CD4-positive, CD25-positive, alpha-beta regulatory T cell (primary cell): ENCODE measurements around the gene SH3BP1. TPM values are rescaled to one million over a fixed set of nuclear protein-coding genes. Genes with fewer than 3 reads are reported as not detected.

Experiments
- ATAC-seq, 2 donors: fragments of 150-1000 bp; cut with Tn5 transposase; one replicate each; pipeline ENCODE4 v1.10.0; 2021; ENCODE audit warnings: low read depth in 2 of 2, moderate number of reproducible peaks in 2 of 2, moderate library complexity in 1 of 2
- DNase-seq, 3 donors: peaks; one replicate each; pipeline versions ENCODE4 v3.0.0 to v3.0.0-alpha.2; 2012 to 2022; ENCODE audit warnings: mixed read lengths in 1 of 3
- H3K27ac ChIP-seq: one replicate; pipeline ENCODE4 v1.7.0; 2013; ENCODE audit warnings: mild to moderate bottlenecking, low read length; ENCODE audit not compliant: insufficient read depth, poor library complexity, severe bottlenecking
- H3K27me3 ChIP-seq: one replicate; pipeline ENCODE4 v1.7.0; 2013; ENCODE audit warnings: low read length; ENCODE audit not compliant: control insufficient read depth, insufficient read depth
- H3K36me3 ChIP-seq: one replicate; pipeline ENCODE4 v1.7.0; 2013; ENCODE audit warnings: mild to moderate bottlenecking, low read length, moderate library complexity; ENCODE audit not compliant: control insufficient read depth, insufficient read depth
- H3K4me1 ChIP-seq: 2 replicates; pipeline ENCODE4 v1.7.0; 2013; ENCODE audit warnings: mild to moderate bottlenecking, low read length; ENCODE audit not compliant: insufficient read depth, control insufficient read depth, poor library complexity, severe bottlenecking
- H3K4me3 ChIP-seq: one replicate; pipeline ENCODE4 v1.7.0; 2013; ENCODE audit warnings: low read depth, mild to moderate bottlenecking, low read length, moderate library complexity
- H3K9me3 ChIP-seq, 2 experiments: 1 replicate in 1 of 2; 2 replicates in 1 of 2; pipeline ENCODE4 v1.7.0; 2013; ENCODE audit warnings: low read length in 2 of 2, mild to moderate bottlenecking in 1 of 2, moderate library complexity in 1 of 2; ENCODE audit not compliant: control insufficient read depth in 2 of 2
- H3K27ac Mint-ChIP-seq, 3 donors: one replicate each; pipeline ENCODE4 v1.8.0; 2020 to 2022; ENCODE audit warnings: mild to moderate bottlenecking in 3 of 3, mixed read lengths in 3 of 3, moderate library complexity in 2 of 3
- H3K27me3 Mint-ChIP-seq: one replicate; pipeline ENCODE4 v1.8.0; 2022; ENCODE audit warnings: mild to moderate bottlenecking, mixed read lengths
- H3K36me3 Mint-ChIP-seq: one replicate; pipeline ENCODE4 v1.8.0; 2020; ENCODE audit warnings: mixed read lengths
- H3K4me1 Mint-ChIP-seq, 4 donors: one replicate each; pipeline ENCODE4 v1.8.0; 2020 to 2022; ENCODE audit warnings: mixed read lengths in 4 of 4, mild to moderate bottlenecking in 1 of 4
- H3K4me3 Mint-ChIP-seq, 4 donors: one replicate each; pipeline ENCODE4 v1.8.0; 2020 to 2022; ENCODE audit warnings: mild to moderate bottlenecking in 4 of 4, mixed read lengths in 4 of 4, moderate library complexity in 3 of 4
- H3K9me3 Mint-ChIP-seq, 7 donors: one replicate each; pipeline ENCODE4 v1.8.0; 2020 to 2022; ENCODE audit warnings: mixed read lengths in 7 of 7, mild to moderate bottlenecking in 3 of 7, moderate library complexity in 2 of 7
- polyA plus RNA-seq, 4 donors: library from polyadenylated mRNA; unstranded; fragments of 300-500 nt; fragmentation: Illumina TruSeq; gene quantifications; one replicate each; pipeline ENCODE4 v1.2.3, GENCODE V29; 2021
- total RNA-seq: library from RNA; stranded (reverse); gene quantifications from one replicate; pipeline ENCODE4 v1.2.3, GENCODE V29; 2022

SH3BP1 gene
- total and polyA plus RNA-seq, 5 donors from 2014 or later, result 10.1 to 126 (median 17.2) TPM

DNA sequence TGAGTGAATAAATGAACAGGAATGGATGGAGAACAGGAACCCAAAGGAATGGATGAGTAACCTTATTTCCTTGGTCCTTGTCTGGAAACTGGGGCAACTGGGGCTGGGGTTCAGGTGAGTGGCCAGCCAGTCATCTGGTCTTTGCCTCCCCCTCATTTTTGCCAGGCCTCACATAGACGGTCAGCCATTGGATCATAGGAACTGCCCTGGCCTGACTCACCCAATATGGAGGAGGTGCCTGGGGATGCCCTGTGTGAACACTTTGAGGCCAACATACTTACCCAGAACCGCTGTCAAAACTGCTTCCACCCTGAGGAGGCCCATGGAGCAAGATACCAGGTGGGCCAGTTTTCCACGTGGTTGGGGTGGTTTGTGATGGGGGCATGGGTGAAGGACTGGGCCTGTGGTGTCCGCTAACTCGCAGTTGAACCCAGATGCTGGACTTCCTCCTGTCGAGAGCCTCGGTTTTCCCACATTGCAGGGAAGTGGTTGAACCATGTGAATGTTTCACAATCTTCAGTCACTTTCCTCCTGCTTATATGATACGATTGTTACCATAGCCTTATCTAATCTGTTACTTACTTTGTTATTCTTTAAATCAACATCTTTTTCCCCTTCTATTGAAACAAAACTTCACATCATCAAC is 61.8 kb downstream of the SH3BP1 start:
- H3K4me3 ChIP-seq, result no peak overlapping the region
- H3K27ac ChIP-seq, result no peak overlapping the region
- no peaks in the 10 kb centered on the region for H3K9me3 Mint-ChIP-seq
- no peaks in the 10 kb centered on the region for H3K27me3 ChIP-seq
- peaks cover 0 to 9% (median 3%) of the 10 kb centered on the region in 4 donors for H3K4me1 Mint-ChIP-seq
- H3K9me3 ChIP-seq, result no peaks in the 10 kb centered on the region
- H3K27me3 Mint-ChIP-seq, result no peaks in the 10 kb centered on the region
- peaks cover 18% of the 10 kb centered on the region for H3K36me3 Mint-ChIP-seq
- DNase-seq (no peak), ATAC-seq (no peak)
- H3K36me3 ChIP-seq, result no peaks in the 10 kb centered on the region
- no peaks in the 10 kb centered on the region for H3K4me1 ChIP-seq
- H3K4me3 Mint-ChIP-seq, result no peak overlapping the region
- H3K27ac Mint-ChIP-seq, result no peak overlapping the region

DNA sequence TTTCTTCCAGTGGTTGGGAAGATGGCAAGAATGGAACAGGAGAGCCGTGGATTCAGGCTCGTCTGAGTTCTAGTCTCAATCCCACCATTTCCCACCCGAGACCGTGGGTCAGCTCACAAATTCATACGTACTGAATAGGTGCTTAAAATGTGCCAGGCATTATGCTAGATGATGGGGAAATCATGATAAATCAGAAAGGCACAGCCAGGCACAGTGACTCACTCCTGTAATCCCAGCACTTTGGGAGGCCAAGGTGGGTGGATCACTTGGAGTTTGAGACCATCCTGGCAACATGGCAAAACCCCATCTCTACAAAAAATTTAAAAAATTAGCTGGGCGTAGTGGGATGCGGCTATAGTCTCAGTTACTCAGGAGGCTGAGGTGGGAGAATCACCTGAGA is 64.4 kb downstream of the SH3BP1 start:
- Mint-ChIP-seq H3K36me3 (peaks cover 20% of the 10 kb centered on the region), H3K4me1 (no peaks in the 10 kb centered on the region), H3K27ac (no peak overlapping the region)

DNA sequence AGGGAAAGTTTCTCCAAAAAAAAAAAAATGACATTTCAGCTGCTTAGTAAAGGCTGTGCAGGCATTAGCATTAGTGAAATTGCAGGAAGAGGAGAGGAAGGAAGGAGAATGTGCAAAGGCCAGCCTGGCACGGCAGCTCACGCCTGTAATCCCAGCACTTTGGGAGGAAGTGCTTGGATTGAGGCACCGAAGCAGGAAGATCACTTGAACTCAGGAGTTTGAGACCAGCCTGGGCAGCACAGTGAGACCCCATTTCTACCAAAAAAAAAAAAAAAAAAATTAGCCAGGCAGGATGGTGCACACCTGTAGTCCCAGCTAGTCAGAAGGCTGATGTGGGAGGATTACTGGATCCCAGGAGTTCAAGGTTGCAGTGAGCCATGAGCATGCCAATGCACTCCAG is 65.2 kb downstream of the SH3BP1 start:
- Mint-ChIP-seq H3K36me3 (peaks cover 21% of the 10 kb centered on the region), H3K27me3 (no peaks in the 10 kb centered on the region), H3K9me3 (no peaks in the 10 kb centered on the region), H3K4me1 (no peaks in the 10 kb centered on the region), H3K27ac (peak overlapping the region in 1 of 3 donors; percentile 5), H3K4me3 (no peak overlapping the region)
- ATAC-seq (no peak), DNase-seq (no peak)
- Histone ChIP-seq H3K27ac (no peak overlapping the region), H3K4me1 (no peaks in the 10 kb centered on the region), H3K27me3 (no peaks in the 10 kb centered on the region), H3K4me3 (no peak overlapping the region), H3K36me3 (no peaks in the 10 kb centered on the region), H3K9me3 (no peaks in the 10 kb centered on the region)

More for the DNA sequence above, 64.4 kb downstream of the SH3BP1 start:
- DNase-seq, result no peak
- no peaks in the 10 kb centered on the region for H3K4me1 ChIP-seq
- Mint-ChIP-seq H3K27me3 (no peaks in the 10 kb centered on the region), H3K9me3 (no peaks in the 10 kb centered on the region), H3K4me3 (no peak overlapping the region)
- H3K36me3 ChIP-seq, result no peaks in the 10 kb centered on the region
- no peaks in the 10 kb centered on the region for H3K27me3 ChIP-seq
- ATAC-seq, result no peak
- no peak overlapping the region for H3K4me3 ChIP-seq
- no peaks in the 10 kb centered on the region for H3K9me3 ChIP-seq
- H3K27ac ChIP-seq, result no peak overlapping the region

DNA sequence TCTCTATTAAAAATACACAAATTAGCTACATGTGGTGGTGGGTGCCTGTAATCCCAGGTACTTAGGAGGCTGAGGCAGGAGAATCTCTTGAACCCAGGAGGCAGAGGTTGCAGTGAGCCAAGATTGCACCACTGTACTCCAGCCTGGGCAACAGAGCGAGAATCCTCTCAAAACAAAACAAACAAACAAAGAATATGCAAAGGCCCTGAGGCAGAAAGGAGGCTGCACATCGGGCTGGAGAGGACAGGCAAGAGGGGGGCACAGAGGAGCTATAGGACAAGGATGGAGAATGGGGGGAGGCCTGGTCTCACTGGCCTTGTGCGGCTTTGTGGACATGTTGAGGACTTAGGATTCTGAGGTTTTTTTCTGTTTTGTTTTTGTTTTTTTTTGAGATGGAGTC is 65.7 kb downstream of the SH3BP1 start:
- H3K4me1 Mint-ChIP-seq, result peaks cover 0 to 3% (median 0%) of the 10 kb centered on the region in 4 donors
- H3K27ac Mint-ChIP-seq, result peak overlapping the region in 1 of 3 donors; percentile 69
- H3K36me3 ChIP-seq, result no peaks in the 10 kb centered on the region
- ATAC-seq, result no peak
- no peak overlapping the region for H3K27ac ChIP-seq
- H3K9me3 ChIP-seq, result no peaks in the 10 kb centered on the region
- no peaks in the 10 kb centered on the region for H3K9me3 Mint-ChIP-seq
- H3K36me3 Mint-ChIP-seq, result peaks cover 24% of the 10 kb centered on the region
- no peak for DNase-seq
- no peaks in the 10 kb centered on the region for H3K4me1 ChIP-seq
- no peaks in the 10 kb centered on the region for H3K27me3 Mint-ChIP-seq
- H3K27me3 ChIP-seq, result no peaks in the 10 kb centered on the region
- H3K4me3 ChIP-seq, result no peak overlapping the region
- H3K4me3 Mint-ChIP-seq, result no peak overlapping the region

Other genes starting within 250 kb of the SH3BP1 start
- gene ELFN2, start 212.2 kb upstream of the SH3BP1 start, total RNA-seq, result 0.44 TPM
- not detected for gene ELFN2, start 212.2 kb upstream of the SH3BP1 start, polyA plus RNA-seq
- 148 TPM for gene MFNG, start 153.3 kb upstream of the SH3BP1 start, total RNA-seq
- gene MFNG, start 153.3 kb upstream of the SH3BP1 start, polyA plus RNA-seq, result 100 to 1,000 TPM; 323 to 340 (median 327) TPM
- gene CARD10, start 120.3 kb upstream of the SH3BP1 start, total RNA-seq, result not detected
- gene CARD10, start 120.3 kb upstream of the SH3BP1 start, polyA plus RNA-seq, result not detected
- not detected for gene CDC42EP1, start 79.2 kb upstream of the SH3BP1 start, total RNA-seq
- not detected for gene CDC42EP1, start 79.2 kb upstream of the SH3BP1 start, polyA plus RNA-seq
- not detected for gene LGALS2, start 59.6 kb upstream of the SH3BP1 start, total RNA-seq
- under 1 TPM in 2 of 4 donors, not detected in 2; 0.41 to 0.49 TPM for gene LGALS2, start 59.6 kb upstream of the SH3BP1 start, polyA plus RNA-seq
- gene GGA1, start 30.8 kb upstream of the SH3BP1 start, total RNA-seq, result 69.7 TPM
- gene GGA1, start 30.8 kb upstream of the SH3BP1 start, polyA plus RNA-seq, result 10 to 100 TPM; 14.0 to 19.8 (median 16.8) TPM
- gene PDXP, start 19.1 kb downstream of the SH3BP1 start, total RNA-seq, result 2.0 TPM
- 1 to 10 TPM; 1.1 to 5.8 (median 3.4) TPM for gene PDXP, start 19.1 kb downstream of the SH3BP1 start, polyA plus RNA-seq
- 209 TPM for gene LGALS1, start 36.0 kb downstream of the SH3BP1 start, total RNA-seq
- 100 to 1,000 TPM; 321 to 829 (median 545) TPM for gene LGALS1, start 36.0 kb downstream of the SH3BP1 start, polyA plus RNA-seq
- gene NOL12, start 46.7 kb downstream of the SH3BP1 start, total RNA-seq, result 38.2 TPM
- 10 to 100 TPM; 33.7 to 46.9 (median 41.2) TPM for gene NOL12, start 46.7 kb downstream of the SH3BP1 start, polyA plus RNA-seq
- gene TRIOBP, start 57.4 kb downstream of the SH3BP1 start, total RNA-seq, result 24.8 TPM
- 10 to 100 TPM; 10.9 to 19.2 (median 13.1) TPM for gene TRIOBP, start 57.4 kb downstream of the SH3BP1 start, polyA plus RNA-seq
- 0.72 TPM for gene GCAT, start 168.3 kb downstream of the SH3BP1 start, total RNA-seq
- gene GCAT, start 168.3 kb downstream of the SH3BP1 start, polyA plus RNA-seq, result 1 to 10 TPM in 3 of 4 donors, under 1 TPM in 1; 0.45 to 2.0 (median 1.4) TPM
- not detected for gene GALR3, start 183.7 kb downstream of the SH3BP1 start, total RNA-seq
- gene GALR3, start 183.7 kb downstream of the SH3BP1 start, polyA plus RNA-seq, result not detected
- gene ANKRD54, start 204.7 kb downstream of the SH3BP1 start, total RNA-seq, result 18.8 TPM
- gene ANKRD54, start 204.7 kb downstream of the SH3BP1 start, polyA plus RNA-seq, result 10 to 100 TPM; 15.4 to 21.4 (median 19.8) TPM
- gene EIF3L, start 209.8 kb downstream of the SH3BP1 start, total RNA-seq, result 390 TPM
- 100 to 1,000 TPM; 267 to 354 (median 308) TPM for gene EIF3L, start 209.8 kb downstream of the SH3BP1 start, polyA plus RNA-seq